ENCODE measurements around the gene VPS35L. TPM values are rescaled to one million over a fixed set of nuclear protein-coding genes. Genes with fewer than 3 reads are reported as not detected.

Gene VPS35L
- polyA plus RNA-seq, 1 experiment = 83.2 TPM

DNA sequence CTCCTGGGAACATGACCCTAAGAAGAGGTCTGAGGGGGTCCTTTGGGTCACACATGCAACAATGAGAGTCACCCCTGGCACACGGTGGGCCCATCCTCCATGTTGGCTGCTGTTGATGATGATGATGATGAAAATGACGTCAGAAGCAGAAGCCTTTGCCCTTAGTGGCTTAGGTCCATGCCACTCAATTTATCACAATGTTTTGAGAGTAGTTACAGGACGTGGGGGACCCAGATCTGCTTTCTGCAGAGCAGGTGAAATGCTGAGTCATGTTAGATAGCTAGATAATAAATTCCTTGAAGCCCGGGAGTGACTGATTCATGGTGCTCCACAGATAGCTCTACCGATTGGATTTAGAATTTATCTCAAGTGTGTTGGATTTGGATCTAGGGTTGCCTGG, 53.9 kb downstream of the VPS35L start:
- Histone ChIP-seq H3K27me3 (ENCODE audit: control insufficient read depth, insufficient read depth, low read length) (no peaks in the 10 kb centered on the region), H3K4me3 (ENCODE audit: low read depth, low read length) (no peak overlapping the region), H3K36me3 (ENCODE audit: control insufficient read depth, insufficient read depth, low read length) (peaks cover 8% of the 10 kb centered on the region)
- no peak for DNase-seq (ENCODE audit: low read depth)
- CTCF ChIA-PET = no interaction called here
- TF ChIP-seq, protein P1, sequence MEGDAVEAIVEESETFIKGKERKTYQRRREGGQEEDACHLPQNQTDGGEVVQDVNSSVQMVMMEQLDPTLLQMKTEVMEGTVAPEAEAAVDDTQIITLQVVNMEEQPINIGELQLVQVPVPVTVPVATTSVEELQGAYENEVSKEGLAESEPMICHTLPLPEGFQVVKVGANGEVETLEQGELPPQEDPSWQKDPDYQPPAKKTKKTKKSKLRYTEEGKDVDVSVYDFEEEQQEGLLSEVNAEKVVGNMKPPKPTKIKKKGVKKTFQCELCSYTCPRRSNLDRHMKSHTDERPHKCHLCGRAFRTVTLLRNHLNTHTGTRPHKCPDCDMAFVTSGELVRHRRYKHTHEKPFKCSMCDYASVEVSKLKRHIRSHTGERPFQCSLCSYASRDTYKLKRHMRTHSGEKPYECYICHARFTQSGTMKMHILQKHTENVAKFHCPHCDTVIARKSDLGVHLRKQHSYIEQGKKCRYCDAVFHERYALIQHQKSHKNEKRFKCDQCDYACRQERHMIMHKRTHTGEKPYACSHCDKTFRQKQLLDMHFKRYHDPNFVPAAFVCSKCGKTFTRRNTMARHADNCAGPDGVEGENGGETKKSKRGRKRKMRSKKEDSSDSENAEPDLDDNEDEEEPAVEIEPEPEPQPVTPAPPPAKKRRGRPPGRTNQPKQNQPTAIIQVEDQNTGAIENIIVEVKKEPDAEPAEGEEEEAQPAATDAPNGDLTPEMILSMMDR (IDR thresholded peaks at IDR 0.05; ENCODE audit: insufficient read depth, low read depth, low read length) = no peak
- POLR2A ChIA-PET = no interaction called here

DNA sequence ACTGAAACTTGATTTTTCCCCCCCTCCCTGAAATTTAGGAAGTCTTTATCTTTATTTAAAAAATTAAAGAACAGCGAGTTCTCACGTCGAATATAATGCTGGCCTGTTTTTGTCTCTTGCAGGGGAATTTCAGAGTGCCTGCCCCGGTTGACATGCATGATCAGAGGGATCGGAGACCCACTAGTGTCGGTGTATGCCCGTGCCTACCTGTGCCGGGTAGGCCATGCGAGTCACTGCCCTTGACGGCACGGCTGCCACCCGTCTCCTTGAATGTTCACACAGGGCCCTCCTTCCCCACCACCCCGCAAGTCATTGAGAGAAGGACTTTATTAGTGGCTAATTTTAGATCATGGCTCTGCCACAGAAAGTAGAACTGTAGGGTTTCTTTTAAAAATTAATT, 54.7 kb downstream of the VPS35L start:
- no peak for DNase-seq (ENCODE audit: low read depth)
- H3K4me3 ChIP-seq (ENCODE audit: low read depth, low read length) = no peak overlapping the region
- no peaks in the 10 kb centered on the region for H3K27me3 ChIP-seq (ENCODE audit: control insufficient read depth, insufficient read depth, low read length)
- CTCF ChIA-PET = interaction anchor here (1.0 to 2.0 kb wide), 3 partner anchors 8 to 277 kb away, joined by 3 to 13 read pairs (median 3); no protein-coding TSS in a partner anchor
- POLR2A ChIA-PET = no interaction called here
- TF ChIP-seq, protein P1 (IDR thresholded peaks at IDR 0.05; ENCODE audit: insufficient read depth, low read depth, low read length) = no peak
- H3K36me3 ChIP-seq (ENCODE audit: control insufficient read depth, insufficient read depth, low read length) = peaks cover 8% of the 10 kb centered on the region

DNA sequence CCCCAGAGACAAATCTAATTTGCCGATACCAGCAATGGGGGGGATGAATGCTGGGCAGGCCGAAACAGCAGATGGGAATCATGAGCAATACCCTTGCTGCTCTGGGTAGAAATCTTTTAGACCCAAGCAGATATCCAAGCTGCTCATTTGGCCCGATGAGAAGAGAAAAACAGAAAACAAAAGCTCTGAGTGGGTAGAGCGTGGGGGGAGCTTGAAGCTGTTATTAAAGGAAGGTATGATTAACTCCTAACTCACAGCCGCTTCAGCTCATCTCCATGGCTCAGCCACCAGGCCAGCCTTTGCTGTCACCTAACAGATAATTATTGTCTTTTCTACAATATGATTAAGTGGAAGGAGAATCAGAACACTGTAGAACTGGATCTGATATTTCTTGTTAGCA, 58.3 kb downstream of the VPS35L start:
- ChIA-PET CTCF (interaction anchor here (1.2 to 2.1 kb wide), 5 partner anchors 12 to 293 kb away, joined by 3 to 16 read pairs (median 7); no protein-coding TSS in a partner anchor), POLR2A (no interaction called here)
- Histone ChIP-seq H3K36me3 (ENCODE audit: control insufficient read depth, insufficient read depth, low read length) (peaks cover 9% of the 10 kb centered on the region), H3K27me3 (ENCODE audit: control insufficient read depth, insufficient read depth, low read length) (no peaks in the 10 kb centered on the region), H3K4me3 (ENCODE audit: low read depth, low read length) (no peak overlapping the region)
- TF ChIP-seq, protein P1 (IDR thresholded peaks at IDR 0.05; ENCODE audit: insufficient read depth, low read depth, low read length) = no peak
- no peak for DNase-seq (ENCODE audit: low read depth)

DNA sequence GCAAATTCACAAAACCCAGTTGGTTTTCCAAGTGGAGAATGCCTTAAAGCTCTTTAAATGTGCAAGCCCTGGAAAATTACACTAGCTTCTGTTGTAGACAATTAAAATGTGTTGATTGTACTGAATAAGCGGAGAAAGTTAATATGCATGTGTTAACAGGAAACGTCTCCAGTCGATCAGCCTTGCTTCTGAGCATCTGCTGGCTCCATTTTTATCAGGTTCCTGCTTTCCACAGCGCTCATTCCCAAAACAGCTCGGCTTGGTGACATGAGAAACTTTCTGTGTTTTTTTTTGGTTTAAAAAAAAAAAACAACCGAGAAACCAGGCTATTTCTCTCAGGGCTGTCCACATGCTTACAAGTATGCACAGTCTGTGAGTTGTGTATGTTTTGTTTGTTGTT, 60.7 kb downstream of the VPS35L start:
- Histone ChIP-seq H3K4me3 (ENCODE audit: low read depth, low read length) (no peak overlapping the region), H3K27me3 (ENCODE audit: control insufficient read depth, insufficient read depth, low read length) (no peaks in the 10 kb centered on the region), H3K36me3 (ENCODE audit: control insufficient read depth, insufficient read depth, low read length) (peaks cover 7% of the 10 kb centered on the region)
- TF ChIP-seq, protein P1 (IDR thresholded peaks at IDR 0.05; ENCODE audit: insufficient read depth, low read depth, low read length) = no peak
- no peak for DNase-seq (ENCODE audit: low read depth)
- ChIA-PET POLR2A (no interaction called here), CTCF (interaction anchor here (0.7 kb wide), 1 partner anchor 270 kb away, joined by 3 read pairs; no protein-coding TSS in a partner anchor)

DNA sequence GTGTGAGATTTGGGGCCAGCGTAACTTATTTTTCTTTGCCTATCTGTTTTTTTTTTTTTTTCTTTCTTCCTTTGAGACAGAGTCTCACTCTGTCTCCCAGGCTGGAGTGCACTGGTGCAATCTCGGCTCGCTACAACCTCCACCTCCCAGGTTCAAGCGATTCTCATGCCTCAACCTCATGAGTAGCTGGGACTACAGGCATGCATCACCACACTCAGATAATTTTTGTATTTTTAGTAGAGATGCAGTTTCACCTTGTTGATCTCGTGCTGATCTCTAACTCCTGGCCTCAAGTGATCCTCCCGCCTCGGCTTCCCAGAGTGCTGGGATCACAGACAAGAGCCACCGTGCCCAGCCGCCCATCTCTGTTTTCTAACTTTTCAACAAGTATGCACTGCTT, 63.4 kb downstream of the VPS35L start:
- POLR2A ChIA-PET = interaction anchor here (0.6 kb wide), 1 partner anchor 14 kb away, joined by 3 read pairs; no protein-coding TSS in a partner anchor
- Histone ChIP-seq H3K36me3 (ENCODE audit: control insufficient read depth, insufficient read depth, low read length) (peaks cover 1% of the 10 kb centered on the region; the same call in 1 of the 2 replicates), H3K27me3 (ENCODE audit: control insufficient read depth, insufficient read depth, low read length) (no peaks in the 10 kb centered on the region), H3K4me3 (ENCODE audit: low read depth, low read length) (no peak overlapping the region)
- TF ChIP-seq, protein P1 (IDR thresholded peaks at IDR 0.05; ENCODE audit: insufficient read depth, low read depth, low read length) = no peak
- CTCF ChIA-PET = no interaction called here
- DNase-seq (ENCODE audit: low read depth) = no peak
